Osteoblast (primary cell): ENCODE data around the gene SHC1. TPM values are rescaled to one million over a fixed set of nuclear protein-coding genes. Genes with fewer than 3 reads are reported as not detected.

Experiments used
- DNase-seq: peaks from one replicate; pipeline ENCODE4 v3.0.0; 2011; ENCODE audit warnings: low spot score, mixed read lengths; ENCODE audit not compliant: insufficient read length; ENCODE audit errors: missing footprints
- H2AFZ ChIP-seq: 2 replicates; pipeline ENCODE4 v1.6.0; 2011; ENCODE audit warnings: mild to moderate bottlenecking, low read length
- H3K27ac ChIP-seq: 2 replicates; pipeline ENCODE4 v1.5.1; 2011; ENCODE audit warnings: mild to moderate bottlenecking, low read depth, low read length, moderate library complexity
- H3K27me3 ChIP-seq: 2 replicates; pipeline ENCODE4 v1.6.0; 2012; ENCODE audit warnings: mild to moderate bottlenecking, control low read depth, inconsistent platforms, low read length, moderate library complexity; ENCODE audit not compliant: insufficient read depth
- H3K36me3 ChIP-seq: 2 replicates; pipeline ENCODE4 v1.5.1; 2011; ENCODE audit warnings: mild to moderate bottlenecking, low read length, control low read depth, moderate library complexity; ENCODE audit not compliant: insufficient read depth
- H3K4me1 ChIP-seq: 2 replicates; pipeline ENCODE4 v1.5.1; 2011; ENCODE audit warnings: mild to moderate bottlenecking, low read length, control low read depth, moderate library complexity; ENCODE audit not compliant: insufficient read depth
- H3K4me2 ChIP-seq: 2 replicates; pipeline ENCODE4 v1.6.0; 2011; ENCODE audit warnings: mild to moderate bottlenecking, low read length; ENCODE audit not compliant: insufficient read depth
- H3K4me3 ChIP-seq: fragments of 200-600 bp; sonication (generic); 3 replicates; pipeline ENCODE4 v1.5.1; 2012; ENCODE audit warnings: mild to moderate bottlenecking, low read length, inconsistent platforms; ENCODE audit not compliant: insufficient read depth
- H3K79me2 ChIP-seq: 2 replicates; pipeline ENCODE4 v1.6.0; 2012; ENCODE audit warnings: mild to moderate bottlenecking, low read length, control low read depth, inconsistent platforms; ENCODE audit not compliant: insufficient read depth
- H3K9me3 ChIP-seq: 2 replicates; pipeline ENCODE4 v1.5.1; 2011; ENCODE audit warnings: low read depth, low read length, control low read depth
- H4K20me1 ChIP-seq: 2 replicates; pipeline ENCODE4 v1.6.0; 2012; ENCODE audit warnings: mild to moderate bottlenecking, low read length, control low read depth; ENCODE audit not compliant: insufficient read depth
- CTCF ChIP-seq: IDR thresholded peaks from 2 replicates; pipeline ENCODE4 v1.5.1; 2011; ENCODE audit warnings: mild to moderate bottlenecking, low read depth, low read length, moderate library complexity; ENCODE audit errors: extremely low read depth
- total RNA-seq: library from RNA; depleted of rRNA; stranded (reverse); fragments of >200 nt; gene quantifications from 2 replicates; pipeline ENCODE4 v1.2.3, GENCODE V29; 2012

Gene SHC1
- total RNA-seq, 1 donor, result 230 TPM

DNA sequence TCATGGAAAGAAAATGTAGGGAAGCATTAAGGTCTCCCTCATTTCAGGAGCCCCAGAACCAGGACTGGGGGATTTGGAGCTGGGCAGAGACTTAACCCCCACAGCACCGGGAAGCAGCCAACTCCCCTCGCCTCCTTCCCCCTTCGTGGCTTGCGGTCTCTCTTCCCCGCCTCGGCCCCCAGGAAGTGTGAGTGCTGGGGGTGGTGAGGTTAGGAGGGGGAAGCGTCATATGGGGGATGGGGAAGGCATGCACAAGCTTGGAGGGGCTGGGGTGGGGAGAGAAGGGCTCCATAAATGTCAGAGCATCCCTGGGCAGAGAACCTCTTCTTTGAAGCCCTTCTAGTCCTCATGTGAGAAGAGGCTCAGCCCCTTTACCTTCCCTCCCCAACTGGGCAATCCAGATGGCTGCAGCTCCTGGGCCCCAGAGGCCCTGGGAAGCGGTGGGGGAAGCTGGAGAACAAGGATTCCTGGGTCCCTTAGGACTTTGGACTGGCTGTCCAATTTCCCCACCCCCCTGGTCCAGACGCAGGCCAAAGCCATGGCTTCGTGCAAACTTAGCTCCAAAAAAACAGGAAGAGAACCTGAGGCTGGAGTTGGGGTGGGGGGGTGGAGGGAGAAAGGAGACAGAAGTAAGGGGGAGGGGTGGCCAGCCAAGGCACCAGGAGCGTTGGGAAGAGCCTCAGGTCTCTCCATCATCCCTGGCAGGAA, 39.8 kb upstream of the SHC1 start:
- Histone ChIP-seq H2AFZ (no peak overlapping the region), H3K79me2 (peaks cover 71% of the 10 kb centered on the region), H3K9me3 (no peaks in the 10 kb centered on the region), H3K27me3 (no peaks in the 10 kb centered on the region), H3K27ac (no peak overlapping the region), H3K36me3 (peaks cover 8% of the 10 kb centered on the region), H3K4me1 (peaks cover 11% of the 10 kb centered on the region), H3K4me3 (no peak overlapping the region), H3K4me2 (no peak overlapping the region), H4K20me1 (peaks cover 41% of the 10 kb centered on the region)
- DNase-seq, result peak; percentile 36
- no peak for TF ChIP-seq CTCF

GRCh38 chr1:155009742-155010141, 39.2 kb upstream of the SHC1 start:
- peaks cover 43% of the 10 kb centered on the region for H4K20me1 ChIP-seq
- H3K4me1 ChIP-seq, result peaks cover 17% of the 10 kb centered on the region
- H3K4me2 ChIP-seq, result no peak overlapping the region
- no peak overlapping the region for H3K27ac ChIP-seq
- no peaks in the 10 kb centered on the region for H3K27me3 ChIP-seq
- no peak overlapping the region for H2AFZ ChIP-seq
- H3K4me3 ChIP-seq, result no peak overlapping the region
- TF ChIP-seq CTCF, result no peak
- peaks cover 7% of the 10 kb centered on the region for H3K36me3 ChIP-seq
- H3K79me2 ChIP-seq, result peaks cover 78% of the 10 kb centered on the region
- no peak for DNase-seq
- H3K9me3 ChIP-seq, result no peaks in the 10 kb centered on the region

GRCh38 chr1:155009221-155009711, 38.7 kb upstream of the SHC1 start:
- Histone ChIP-seq H3K36me3 (peaks cover 3% of the 10 kb centered on the region), H3K27me3 (no peaks in the 10 kb centered on the region), H3K79me2 (peaks cover 82% of the 10 kb centered on the region), H3K27ac (no peak overlapping the region), H4K20me1 (peaks cover 45% of the 10 kb centered on the region), H2AFZ (no peak overlapping the region), H3K4me1 (peaks cover 22% of the 10 kb centered on the region), H3K4me3 (no peak overlapping the region), H3K9me3 (no peaks in the 10 kb centered on the region), H3K4me2 (no peak overlapping the region)
- peak; percentile 62 for DNase-seq
- TF ChIP-seq CTCF, result no peak

- no peak overlapping the region for H2AFZ ChIP-seq
- H3K36me3 ChIP-seq, result no peaks in the 10 kb centered on the region
- no peaks in the 10 kb centered on the region for H3K27me3 ChIP-seq
- no peak overlapping the region for H3K27ac ChIP-seq
- no peak overlapping the region for H3K4me3 ChIP-seq
- peaks cover 25% of the 10 kb centered on the region for H3K4me1 ChIP-seq
- H3K9me3 ChIP-seq, result no peaks in the 10 kb centered on the region
- H3K79me2 ChIP-seq, result peaks cover 91% of the 10 kb centered on the region
- H3K4me2 ChIP-seq, result no peak overlapping the region
- peak; percentile 81 for DNase-seq
- H4K20me1 ChIP-seq, result peaks cover 39% of the 10 kb centered on the region
- no peak for TF ChIP-seq CTCF
These were observed 37.7 kb upstream of the SHC1 start for GRCh38 chr1:155008015-155008941.
